Peyer's patch (tissue), 4 donors: ENCODE data around the gene DNAH6.

Experiments used
- POLR2A ChIP-seq, 2 donors: fragments of 450-650 bp; IDR thresholded peaks; one replicate each; pipeline ENCODE4 v1.5.1; 2017; ENCODE audit warnings: antibody characterized with exemption in 2 of 2, mild to moderate bottlenecking in 2 of 2, moderate library complexity in 2 of 2
- TF ChIP-seq, protein P1 (sequence below), 6 experiments: fragments of 450-650 bp in 4 of 6; fragments of 200-600 bp in 2 of 6; sonication (generic) in 1 of 6; IDR thresholded peaks; one replicate each; pipeline ENCODE4 v1.5.1; 2017 to 2019; ENCODE audit warnings: antibody characterized with exemption in 6 of 6, mild to moderate bottlenecking in 3 of 6, moderate library complexity in 1 of 6

DNA sequence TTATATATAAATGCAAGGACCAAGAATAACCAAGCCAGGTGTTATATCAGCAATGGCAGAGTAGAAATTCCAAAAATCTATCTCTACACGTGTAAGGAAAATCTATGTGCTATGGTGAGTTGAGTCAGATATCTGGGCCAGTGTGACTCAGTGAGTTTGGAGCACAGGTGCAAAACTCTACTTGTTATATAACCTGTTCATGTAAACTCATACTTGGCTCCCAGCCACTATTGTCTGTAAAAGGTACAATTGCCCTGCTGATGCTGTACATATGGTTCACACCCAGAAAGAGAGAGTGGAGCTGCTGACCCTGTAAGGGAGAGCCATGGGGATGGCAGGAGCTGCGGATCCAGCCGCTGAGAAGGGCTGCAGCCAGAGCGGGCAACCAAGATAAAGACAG is 252.5 kb downstream of the DNAH6 start:
- TF ChIP-seq, protein P1, sequence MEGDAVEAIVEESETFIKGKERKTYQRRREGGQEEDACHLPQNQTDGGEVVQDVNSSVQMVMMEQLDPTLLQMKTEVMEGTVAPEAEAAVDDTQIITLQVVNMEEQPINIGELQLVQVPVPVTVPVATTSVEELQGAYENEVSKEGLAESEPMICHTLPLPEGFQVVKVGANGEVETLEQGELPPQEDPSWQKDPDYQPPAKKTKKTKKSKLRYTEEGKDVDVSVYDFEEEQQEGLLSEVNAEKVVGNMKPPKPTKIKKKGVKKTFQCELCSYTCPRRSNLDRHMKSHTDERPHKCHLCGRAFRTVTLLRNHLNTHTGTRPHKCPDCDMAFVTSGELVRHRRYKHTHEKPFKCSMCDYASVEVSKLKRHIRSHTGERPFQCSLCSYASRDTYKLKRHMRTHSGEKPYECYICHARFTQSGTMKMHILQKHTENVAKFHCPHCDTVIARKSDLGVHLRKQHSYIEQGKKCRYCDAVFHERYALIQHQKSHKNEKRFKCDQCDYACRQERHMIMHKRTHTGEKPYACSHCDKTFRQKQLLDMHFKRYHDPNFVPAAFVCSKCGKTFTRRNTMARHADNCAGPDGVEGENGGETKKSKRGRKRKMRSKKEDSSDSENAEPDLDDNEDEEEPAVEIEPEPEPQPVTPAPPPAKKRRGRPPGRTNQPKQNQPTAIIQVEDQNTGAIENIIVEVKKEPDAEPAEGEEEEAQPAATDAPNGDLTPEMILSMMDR (IDR thresholded peaks at IDR 0.05): no peak
- no peak for TF ChIP-seq POLR2A (IDR thresholded peaks at IDR 0.05)
